PC-3 (cell line): ENCODE results near the gene SLC17A5.

Source experiments
- EZH2phosphoT487 ChIP-seq: fragments of 300-600 bp; sonication (generic); IDR thresholded peaks from 2 replicates; pipeline ENCODE4 v1.6.1; 2018; ENCODE audit warnings: mild to moderate bottlenecking, antibody characterized with exemption, low read length, borderline replicate concordance
- TF ChIP-seq, protein P1 (sequence below): fragments of 300-600 bp; sonication (generic); conservative IDR thresholded peaks from 2 replicates; pipeline ENCODE4 v1.5.1; 2017; ENCODE audit warnings: antibody characterized with exemption, low read depth, mild to moderate bottlenecking, low read length

DNA sequence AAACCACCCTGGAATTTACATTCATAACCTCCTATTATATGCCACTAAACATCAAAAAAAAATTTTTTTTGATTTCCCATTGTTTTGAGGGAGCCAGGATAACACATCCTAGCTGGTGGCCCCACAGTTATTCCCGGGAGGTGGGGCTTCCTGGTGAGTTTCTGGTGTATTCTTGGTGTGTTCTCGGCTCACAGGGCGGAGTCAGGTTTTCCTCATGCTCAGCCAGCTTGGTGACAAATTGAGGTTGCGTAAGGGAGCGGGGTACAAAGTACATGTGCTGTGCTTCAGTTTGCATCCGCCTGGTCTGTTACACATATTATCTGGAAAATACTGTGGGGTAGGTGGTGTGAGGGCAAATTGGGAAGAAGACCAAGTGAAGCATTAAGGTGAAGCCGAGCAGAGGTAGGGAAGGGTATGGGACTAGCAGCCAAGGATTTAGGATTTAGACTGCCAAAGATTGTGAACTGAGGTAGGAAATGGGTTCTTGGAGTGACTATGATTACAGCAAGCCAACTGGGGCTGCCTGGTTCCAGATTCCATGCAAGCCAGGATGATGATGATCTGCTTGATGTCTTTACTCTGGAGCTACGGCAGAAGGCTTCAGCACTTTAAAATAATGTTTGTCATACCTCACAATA lies 86.7 kb downstream of the SLC17A5 start:
- TF ChIP-seq, protein P1, sequence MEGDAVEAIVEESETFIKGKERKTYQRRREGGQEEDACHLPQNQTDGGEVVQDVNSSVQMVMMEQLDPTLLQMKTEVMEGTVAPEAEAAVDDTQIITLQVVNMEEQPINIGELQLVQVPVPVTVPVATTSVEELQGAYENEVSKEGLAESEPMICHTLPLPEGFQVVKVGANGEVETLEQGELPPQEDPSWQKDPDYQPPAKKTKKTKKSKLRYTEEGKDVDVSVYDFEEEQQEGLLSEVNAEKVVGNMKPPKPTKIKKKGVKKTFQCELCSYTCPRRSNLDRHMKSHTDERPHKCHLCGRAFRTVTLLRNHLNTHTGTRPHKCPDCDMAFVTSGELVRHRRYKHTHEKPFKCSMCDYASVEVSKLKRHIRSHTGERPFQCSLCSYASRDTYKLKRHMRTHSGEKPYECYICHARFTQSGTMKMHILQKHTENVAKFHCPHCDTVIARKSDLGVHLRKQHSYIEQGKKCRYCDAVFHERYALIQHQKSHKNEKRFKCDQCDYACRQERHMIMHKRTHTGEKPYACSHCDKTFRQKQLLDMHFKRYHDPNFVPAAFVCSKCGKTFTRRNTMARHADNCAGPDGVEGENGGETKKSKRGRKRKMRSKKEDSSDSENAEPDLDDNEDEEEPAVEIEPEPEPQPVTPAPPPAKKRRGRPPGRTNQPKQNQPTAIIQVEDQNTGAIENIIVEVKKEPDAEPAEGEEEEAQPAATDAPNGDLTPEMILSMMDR: no peak
- TF ChIP-seq EZH2phosphoT487: no peak
